ENCODE measurements around the gene HIBCH.
A peak's percentile ranks its signal among the peaks of the same experiment; 100 is the strongest.

The HIBCH gene

GRCh38 chr2:190355968-190356644 lies 36.5 kb upstream of the HIBCH start:
- no peaks in the 10 kb centered on the region for H3K27me3 ChIP-seq (ENCODE audit: control insufficient read depth, insufficient read depth, low read length)

GRCh38 chr2:190354003-190354690 lies 34.5 kb upstream of the HIBCH start:
- Histone ChIP-seq H3K4me3 (ENCODE audit: low read length) (no peak overlapping the region), H3K9me3 (replicated peaks; ENCODE audit: low read length) (no peaks in the 10 kb centered on the region), H3K27me3 (ENCODE audit: control insufficient read depth, insufficient read depth, low read length) (no peaks in the 10 kb centered on the region), H3K4me2 (ENCODE audit: low read length) (no peak overlapping the region), H3K9ac (ENCODE audit: low read depth, low read length) (no peak overlapping the region), H3K36me3 (ENCODE audit: insufficient read depth, low read length) (no peaks in the 10 kb centered on the region), H3K4me1 (ENCODE audit: control insufficient read depth, insufficient read depth, low read length) (peaks cover 5% of the 10 kb centered on the region)

More at GRCh38 chr2:190355968-190356644, 36.5 kb upstream of the HIBCH start:
- H3K4me3 ChIP-seq (ENCODE audit: low read length), result no peak overlapping the region
- H3K9me3 ChIP-seq (replicated peaks; ENCODE audit: low read length), result no peaks in the 10 kb centered on the region
- no peaks in the 10 kb centered on the region for H3K36me3 ChIP-seq (ENCODE audit: insufficient read depth, low read length)
- H3K9ac ChIP-seq (ENCODE audit: low read depth, low read length), result no peak overlapping the region
- peaks cover 17% of the 10 kb centered on the region for H3K4me1 ChIP-seq (ENCODE audit: control insufficient read depth, insufficient read depth, low read length)
- no peak overlapping the region for H3K4me2 ChIP-seq (ENCODE audit: low read length)

- Histone ChIP-seq H3K27me3 (ENCODE audit: control insufficient read depth, insufficient read depth, low read length) (no peaks in the 10 kb centered on the region), H3K4me3 (ENCODE audit: low read length) (no peak overlapping the region), H3K9ac (ENCODE audit: low read depth, low read length) (no peak overlapping the region), H3K4me2 (ENCODE audit: low read length) (no peak overlapping the region), H3K9me3 (replicated peaks; ENCODE audit: low read length) (no peaks in the 10 kb centered on the region), H3K4me1 (ENCODE audit: control insufficient read depth, insufficient read depth, low read length) (no peaks in the 10 kb centered on the region), H3K36me3 (ENCODE audit: insufficient read depth, low read length) (no peaks in the 10 kb centered on the region)
Measured at GRCh38 chr2:190353537-190353899, 33.9 kb upstream of the HIBCH start.

- Histone ChIP-seq H3K9me3 (replicated peaks; ENCODE audit: low read length) (no peaks in the 10 kb centered on the region), H3K36me3 (ENCODE audit: insufficient read depth, low read length) (no peaks in the 10 kb centered on the region), H3K4me1 (ENCODE audit: control insufficient read depth, insufficient read depth, low read length) (no peaks in the 10 kb centered on the region), H3K4me3 (ENCODE audit: low read length) (no peak overlapping the region), H3K9ac (ENCODE audit: low read depth, low read length) (no peak overlapping the region), H3K4me2 (ENCODE audit: low read length) (no peak overlapping the region), H3K27me3 (ENCODE audit: control insufficient read depth, insufficient read depth, low read length) (no peaks in the 10 kb centered on the region)
Measured at GRCh38 chr2:190352668-190353536, 33.3 kb upstream of the HIBCH start.

DNA sequence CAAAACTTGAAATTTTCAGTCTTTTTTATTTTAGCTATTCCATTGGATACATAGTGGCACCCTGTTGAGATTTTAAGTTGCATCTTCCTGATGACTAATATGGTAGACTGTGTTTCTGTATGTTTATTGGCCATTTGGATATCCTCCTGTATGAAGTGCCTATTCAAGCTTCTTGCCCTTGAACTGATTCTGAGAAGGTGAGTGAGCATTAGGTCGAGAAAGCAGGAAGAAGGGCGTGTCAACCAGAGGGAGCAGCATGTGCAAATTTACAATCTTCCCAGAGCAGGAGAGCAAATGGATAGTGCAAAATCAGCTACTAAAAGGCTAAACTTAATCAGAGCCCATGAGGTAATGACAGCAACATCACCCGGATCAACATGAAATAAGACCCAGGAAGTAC lies 32.3 kb upstream of the HIBCH start:
- H3K4me1 ChIP-seq (ENCODE audit: control insufficient read depth, insufficient read depth, low read length), result no peaks in the 10 kb centered on the region
- H3K36me3 ChIP-seq (ENCODE audit: insufficient read depth, low read length), result no peaks in the 10 kb centered on the region
- H3K9ac ChIP-seq (ENCODE audit: low read depth, low read length), result no peak overlapping the region
- H3K9me3 ChIP-seq (replicated peaks; ENCODE audit: low read length), result no peaks in the 10 kb centered on the region
- H3K4me3 ChIP-seq (ENCODE audit: low read length), result no peak overlapping the region
- no peaks in the 10 kb centered on the region for H3K27me3 ChIP-seq (ENCODE audit: control insufficient read depth, insufficient read depth, low read length)
- no peak overlapping the region for H3K4me2 ChIP-seq (ENCODE audit: low read length)

DNA sequence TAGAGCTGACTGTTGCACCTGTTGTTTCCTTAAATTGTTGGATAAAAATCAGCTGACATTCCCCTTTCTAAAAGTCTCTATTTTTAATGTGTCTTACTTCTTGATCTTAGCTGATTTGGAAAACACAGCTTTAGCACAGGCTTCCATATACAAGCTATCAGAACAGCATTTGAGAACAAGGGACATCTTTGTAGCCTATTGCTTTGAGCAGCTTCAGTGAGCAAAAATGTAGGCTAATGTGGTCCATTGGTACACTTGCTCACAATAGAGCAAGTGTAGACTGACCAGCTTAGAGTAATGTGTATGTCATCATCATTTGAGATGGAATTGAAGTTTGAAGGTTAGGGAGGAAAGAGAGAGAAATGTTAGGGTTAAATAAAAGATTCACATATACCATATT lies 30.7 kb upstream of the HIBCH start:
- Histone ChIP-seq H3K4me2 (ENCODE audit: low read length) (no peak overlapping the region), H3K4me3 (ENCODE audit: low read length) (no peak overlapping the region), H3K9ac (ENCODE audit: low read depth, low read length) (no peak overlapping the region), H3K9me3 (replicated peaks; ENCODE audit: low read length) (no peaks in the 10 kb centered on the region), H3K4me1 (ENCODE audit: control insufficient read depth, insufficient read depth, low read length) (no peaks in the 10 kb centered on the region), H3K27me3 (ENCODE audit: control insufficient read depth, insufficient read depth, low read length) (no peaks in the 10 kb centered on the region), H3K36me3 (ENCODE audit: insufficient read depth, low read length) (no peaks in the 10 kb centered on the region)

GRCh38 chr2:190344276-190344827 lies 24.7 kb upstream of the HIBCH start:
- H3K4me1 ChIP-seq (ENCODE audit: control insufficient read depth, insufficient read depth, low read length), result peaks cover 10% of the 10 kb centered on the region
- no peaks in the 10 kb centered on the region for H3K9me3 ChIP-seq (replicated peaks; ENCODE audit: low read length)
- peak overlapping the region; percentile 90 for H3K4me3 ChIP-seq (ENCODE audit: low read length)
- no peaks in the 10 kb centered on the region for H3K27me3 ChIP-seq (ENCODE audit: control insufficient read depth, insufficient read depth, low read length)
- H3K36me3 ChIP-seq (ENCODE audit: insufficient read depth, low read length), result no peaks in the 10 kb centered on the region
- peak overlapping the region; percentile 91 for H3K9ac ChIP-seq (ENCODE audit: low read depth, low read length)
- H3K4me2 ChIP-seq (ENCODE audit: low read length), result peak overlapping the region; percentile 94

DNA sequence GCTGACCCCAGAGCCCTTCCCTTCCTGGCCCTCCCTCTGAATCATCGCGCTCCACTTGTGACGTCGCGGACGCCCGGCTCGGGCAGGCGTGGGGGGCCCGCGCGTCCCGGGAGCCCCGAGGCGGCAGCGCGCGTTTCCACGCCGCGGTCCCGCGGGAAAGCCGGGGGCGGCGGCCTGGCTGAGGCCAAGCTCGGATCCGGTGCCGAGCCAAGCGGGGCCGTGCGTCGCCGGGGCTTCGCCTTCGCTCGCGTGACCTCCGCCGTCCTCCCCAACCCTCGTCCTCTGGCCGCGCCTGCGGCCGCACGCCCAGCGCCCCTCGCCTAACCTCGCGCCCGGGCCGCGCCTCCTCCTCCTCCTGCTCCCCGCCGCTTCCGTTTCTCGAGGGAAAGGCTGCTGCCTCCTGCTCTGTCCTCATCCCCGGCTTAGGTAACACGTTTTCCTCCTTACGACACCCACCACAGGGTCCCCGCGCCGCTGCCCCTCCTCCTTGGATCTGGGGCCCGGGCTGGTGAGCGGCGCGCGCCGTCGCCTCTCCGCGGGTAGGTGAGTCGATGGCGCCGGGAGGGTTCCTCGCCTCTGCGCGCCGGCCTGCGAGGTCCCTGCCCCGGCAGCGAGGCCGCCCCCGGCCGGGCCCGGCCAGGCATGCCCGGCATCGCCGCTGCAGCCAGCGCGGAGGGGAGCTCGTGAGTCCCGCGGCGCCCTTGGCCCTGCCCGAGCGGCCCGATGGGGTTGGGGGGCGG lies 24.1 kb upstream of the HIBCH start, which contains the start of gene INPP1:
Gene INPP1, plus strand, starts transcription at position 54 of the 740 bp plus-strand sequence. CDS start 16,514 bp downstream, outside the sequence.
- H3K4me3 ChIP-seq (ENCODE audit: low read length), result peak within 1 kb of the TSS; percentile 90
- peak within 1 kb of the TSS; percentile 91 for H3K9ac ChIP-seq (ENCODE audit: low read depth, low read length)

DNA sequence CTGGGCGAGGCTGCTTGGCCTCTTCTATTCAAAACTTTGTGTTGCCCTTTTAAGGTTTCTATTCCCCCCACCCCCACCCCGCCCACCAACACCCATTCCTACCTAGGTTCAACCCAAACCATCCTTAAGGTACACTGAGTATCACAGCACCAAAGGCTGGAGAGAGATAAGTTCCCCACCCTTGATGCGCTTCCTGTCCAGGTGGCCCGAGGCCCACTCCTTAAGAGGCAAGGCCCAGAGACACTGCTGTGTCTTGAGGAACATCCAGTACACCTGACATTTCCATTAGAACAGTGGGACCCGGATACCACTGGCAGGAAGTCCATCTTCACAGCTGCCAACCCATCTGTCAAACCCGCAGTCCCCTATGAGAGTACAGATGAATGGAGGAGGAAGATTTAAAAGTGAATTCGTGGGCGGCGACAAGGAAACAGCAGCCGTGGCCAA lies 23.5 kb upstream of the HIBCH start:
- Histone ChIP-seq H3K9ac (ENCODE audit: low read depth, low read length) (peak overlapping the region; percentile 91), H3K36me3 (ENCODE audit: insufficient read depth, low read length) (no peaks in the 10 kb centered on the region), H3K4me3 (ENCODE audit: low read length) (peak overlapping the region; percentile 90)

More for the DNA sequence above, 24.1 kb upstream of the HIBCH start, which contains the start of gene INPP1:
- Histone ChIP-seq H3K36me3 (ENCODE audit: insufficient read depth, low read length) (no peaks in the 10 kb centered on the region), H3K4me1 (ENCODE audit: control insufficient read depth, insufficient read depth, low read length) (peaks cover 10% of the 10 kb centered on the region), H3K27me3 (ENCODE audit: control insufficient read depth, insufficient read depth, low read length) (no peaks in the 10 kb centered on the region), H3K4me2 (ENCODE audit: low read length) (peak within 1 kb of the TSS; percentile 94), H3K9me3 (replicated peaks; ENCODE audit: low read length) (no peaks in the 10 kb centered on the region)

DNA sequence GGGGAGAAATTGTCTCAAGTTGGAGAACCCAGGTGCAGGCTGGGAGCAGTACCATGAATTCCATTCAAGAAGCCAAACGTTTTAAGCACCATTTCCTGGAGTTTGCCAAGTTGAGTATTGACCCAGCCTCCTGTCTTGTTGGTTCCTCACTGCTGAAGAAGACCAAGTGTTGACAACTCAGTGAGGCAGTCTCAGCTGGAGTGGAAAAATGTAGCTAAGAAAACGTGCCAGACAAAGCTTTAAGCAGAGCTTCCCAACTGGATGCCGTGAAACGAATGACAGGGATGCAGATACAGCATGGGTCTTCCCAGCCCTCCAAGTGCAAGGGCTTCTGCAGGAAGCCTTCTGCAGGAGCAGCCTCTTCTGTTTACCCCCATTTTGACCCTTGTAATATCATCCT lies 23.0 kb upstream of the HIBCH start:
- no peak overlapping the region for H3K9ac ChIP-seq (ENCODE audit: low read depth, low read length)
- H3K27me3 ChIP-seq (ENCODE audit: control insufficient read depth, insufficient read depth, low read length), result no peaks in the 10 kb centered on the region
- no peak overlapping the region for H3K4me3 ChIP-seq (ENCODE audit: low read length)
- no peaks in the 10 kb centered on the region for H3K36me3 ChIP-seq (ENCODE audit: insufficient read depth, low read length)
- peaks cover 10% of the 10 kb centered on the region for H3K4me1 ChIP-seq (ENCODE audit: control insufficient read depth, insufficient read depth, low read length)
- no peak overlapping the region for H3K4me2 ChIP-seq (ENCODE audit: low read length)
- H3K9me3 ChIP-seq (replicated peaks; ENCODE audit: low read length), result no peaks in the 10 kb centered on the region

More for the DNA sequence above, 23.5 kb upstream of the HIBCH start:
- Histone ChIP-seq H3K4me1 (ENCODE audit: control insufficient read depth, insufficient read depth, low read length) (peaks cover 10% of the 10 kb centered on the region), H3K27me3 (ENCODE audit: control insufficient read depth, insufficient read depth, low read length) (no peaks in the 10 kb centered on the region), H3K9me3 (replicated peaks; ENCODE audit: low read length) (no peaks in the 10 kb centered on the region), H3K4me2 (ENCODE audit: low read length) (peak overlapping the region; percentile 94)
